HCT116 (cell line): ENCODE results near the gene ABTB2. TPM values are rescaled to one million over a fixed set of nuclear protein-coding genes. Genes with fewer than 3 reads are reported as not detected.

ENCODE experiments used
- ATAC-seq: fragments of 200-7000 bp; cut with Tn5 transposase; 2 replicates; pipeline ENCODE4 v1.9.1; 2020; ENCODE audit warnings: mild to moderate bottlenecking, moderate library complexity
- BruUV-seq: library from RNA; stranded (reverse); fragments of 400-500 nt; replicated peaks from 2 replicates; lab custom pipeline; 2021; lab: Mats Ljungman, UMichigan
- CTCF ChIA-PET: fragments of 300-600 bp; sonication (Branson Sonifier 250); formaldehyde crosslinking; loops from one replicate; lab custom pipeline; 2021; ENCODE audit warnings: antibody characterized with exemption; lab: Charles Lee
- POLR2A ChIA-PET: fragments of 300-600, 350-600 bp; sonication (Branson Sonifier 250); formaldehyde crosslinking; loops from one replicate; lab custom pipeline; 2021; ENCODE audit warnings: antibody characterized with exemption; lab: Charles Lee
- RAD21 ChIA-PET, 2 experiments: fragments of 300-600 bp; sonication (Branson Sonifier 250); formaldehyde crosslinking; loops; one replicate each; lab custom pipeline; 2023; ENCODE audit warnings: low total read pairs in 2 of 2; ENCODE audit not compliant: uncharacterized antibody in 2 of 2, unreplicated experiment in 2 of 2, low non-redundant PET in 1 of 2; lab: Charles Lee
- DNase-seq: peaks from one replicate; pipeline ENCODE4 v3.0.0-alpha.2; 2010; ENCODE audit warnings: low read depth, low spot score
- H2AFZ ChIP-seq: fragments of 200-600 bp; shearing (Covaris generic), sonication (generic); 2 replicates; pipeline ENCODE4 v1.6.1; 2017; ENCODE audit warnings: low read depth, mixed run types, mixed read lengths, antibody characterized with exemption, low read length; ENCODE audit not compliant: poor library complexity, severe bottlenecking
- H3K27ac ChIP-seq: 2 replicates; pipeline ENCODE4 v1.5.1; 2012; ENCODE audit warnings: low read depth, low read length
- H3K27me3 ChIP-seq: fragments of 200-600 bp; sonication (generic); 2 replicates; pipeline ENCODE4 v1.6.1; 2016; ENCODE audit warnings: mixed run types, low read length, mixed read lengths; ENCODE audit not compliant: insufficient read depth
- H3K36me3 ChIP-seq, 2 experiments: fragments of 200-500 bp in 1 of 2; fragments of 200-600 bp in 1 of 2; sonication (Bioruptor generic) in 1 of 2; sonication (generic) in 1 of 2; 2 replicates each; pipeline versions ENCODE4 v1.5.1 to v1.6.1; 2014 to 2016; ENCODE audit warnings: low read length in 2 of 2, inconsistent platforms in 1 of 2, mixed read lengths in 1 of 2, mixed run types in 1 of 2; ENCODE audit not compliant: insufficient read depth in 2 of 2, control insufficient read depth in 1 of 2
- H3K4me1 ChIP-seq, 2 experiments: fragments of 200-600 bp in 1 of 2; sonication (generic) in 1 of 2; 2 replicates each; pipeline versions ENCODE4 v1.5.1 to v1.6.1; 2012 to 2017; ENCODE audit warnings: low read length in 2 of 2, inconsistent platforms in 1 of 2, mild to moderate bottlenecking in 1 of 2, mixed read lengths in 1 of 2, mixed run types in 1 of 2, moderate library complexity in 1 of 2; ENCODE audit not compliant: insufficient read depth in 2 of 2, control insufficient read depth in 1 of 2
- H3K4me2 ChIP-seq: fragments of 200-600 bp; sonication (generic); 2 replicates; pipeline ENCODE4 v1.6.1; 2017; ENCODE audit warnings: mixed run types, low read length, mixed read lengths
- H3K4me3 ChIP-seq, 2 experiments: fragments of 200-600 bp in 1 of 2; sonication (generic) in 1 of 2; replicated peaks in 1 of 2; 2 replicates each; pipeline ENCODE4 v1.5.1; 2011 to 2016; ENCODE audit warnings: low read length in 2 of 2, control low read depth in 1 of 2, low read depth in 1 of 2, mild to moderate bottlenecking in 1 of 2, mixed read lengths in 1 of 2, mixed run types in 1 of 2
- H3K79me2 ChIP-seq: fragments of 200-600 bp; sonication (generic); 2 replicates; pipeline ENCODE4 v1.6.1; 2017; ENCODE audit warnings: mild to moderate bottlenecking, mixed run types, low read length, moderate library complexity, mixed read lengths; ENCODE audit not compliant: insufficient read depth
- H3K9ac ChIP-seq: fragments of 200-600 bp; sonication (generic); 2 replicates; pipeline ENCODE4 v1.6.1; 2016; ENCODE audit warnings: low read length, mixed read lengths
- H3K9me2 ChIP-seq: fragments of 200-600 bp; sonication (generic), shearing (Covaris generic); 2 replicates; pipeline ENCODE4 v1.6.1; 2017; ENCODE audit warnings: mixed run types, mild to moderate bottlenecking, moderate library complexity; ENCODE audit not compliant: insufficient read depth
- H3K9me3 ChIP-seq, 2 experiments: fragments of 200-500 bp in 1 of 2; fragments of 200-600 bp in 1 of 2; sonication (Bioruptor generic) in 1 of 2; sonication (generic) in 1 of 2; 2 replicates each; pipeline ENCODE4 v1.6.1; 2014 to 2017; ENCODE audit warnings: low read length in 2 of 2, mixed read lengths in 2 of 2, inconsistent platforms in 1 of 2, low read depth in 1 of 2, mild to moderate bottlenecking in 1 of 2, mixed run types in 1 of 2, moderate library complexity in 1 of 2; ENCODE audit not compliant: control insufficient read depth in 1 of 2, insufficient read depth in 1 of 2
- H4K20me1 ChIP-seq: fragments of 200-600 bp; sonication (generic), shearing (Covaris generic); 2 replicates; pipeline ENCODE4 v1.6.1; 2017; ENCODE audit warnings: mixed run types, mild to moderate bottlenecking, moderate library complexity; ENCODE audit not compliant: insufficient read depth
- ATF3 ChIP-seq: IDR thresholded peaks from 2 replicates; pipeline ENCODE4 v1.6.1; 2012
- CBX3 ChIP-seq: IDR thresholded peaks from 2 replicates; pipeline ENCODE4 v1.6.1; 2012; ENCODE audit warnings: low read depth
- CTCF ChIP-seq, 3 experiments: fragments of 200-600 bp in 1 of 3; sonication (generic) in 1 of 3; IDR thresholded peaks in 2 of 3; conservative IDR thresholded peaks in 1 of 3; 2 replicates each; pipeline ENCODE4 v1.5.1; 2012 to 2017; ENCODE audit warnings: low read depth in 2 of 3, low read length in 2 of 3, antibody characterized with exemption in 1 of 3, borderline replicate concordance in 1 of 3, control low read depth in 1 of 3, mild to moderate bottlenecking in 1 of 3, mixed read lengths in 1 of 3, mixed run types in 1 of 3, moderate library complexity in 1 of 3; ENCODE audit not compliant: insufficient read depth in 1 of 3
- EZH2 ChIP-seq: fragments of 200-600 bp; sonication (generic); IDR thresholded peaks from 2 replicates; pipeline ENCODE4 v1.6.1; 2017; ENCODE audit warnings: antibody characterized with exemption, mixed run types
- EZH2phosphoT487 ChIP-seq: fragments of 200-600 bp; IDR thresholded peaks from 2 replicates; pipeline ENCODE4 v1.6.1; 2018; ENCODE audit warnings: antibody characterized with exemption, borderline replicate concordance
- FOSL1 ChIP-seq: IDR thresholded peaks from 2 replicates; pipeline ENCODE4 v1.6.1; 2012; ENCODE audit warnings: low read depth
- JUND ChIP-seq: IDR thresholded peaks from 2 replicates; pipeline ENCODE4 v1.6.1; 2012
- POLR2AphosphoS5 ChIP-seq: IDR thresholded peaks from 2 replicates; pipeline ENCODE4 v1.6.1; 2011; ENCODE audit warnings: mild to moderate bottlenecking, low read depth, low read length, moderate library complexity
- REST ChIP-seq: IDR thresholded peaks from 2 replicates; pipeline ENCODE4 v1.6.1; 2012; ENCODE audit warnings: low read depth
- YY1 ChIP-seq: IDR thresholded peaks from 2 replicates; pipeline ENCODE4 v1.6.1; 2011; ENCODE audit warnings: low read length, low read depth, moderate library complexity, mild to moderate bottlenecking; ENCODE audit not compliant: insufficient replicate concordance; ENCODE audit errors: extremely low read depth
- ZFX ChIP-seq: fragments of 450-650 bp; IDR thresholded peaks from 2 replicates; pipeline ENCODE4 v1.6.1; 2017
- intact Hi-C: fragments of 100-400 bp; cut with micrococcal nuclease; formaldehyde crosslinking; loops from 2 replicates; pipeline ENCODE4 v1.10.0; 2022
- total RNA-seq: library from RNA; stranded (reverse); gene quantifications from one replicate; pipeline ENCODE4 v1.2.1, GENCODE V29; 2021; ENCODE audit not compliant: unreplicated experiment

ABTB2 gene
- total RNA-seq, 1 experiment from 2014 or later, result 6.8 TPM

GRCh38 chr11:34397811-34398210 is 40.0 kb upstream of the ABTB2 start:
- Histone ChIP-seq H3K4me1 (no peaks in the 10 kb centered on the region), H3K9ac (no peak overlapping the region), H3K79me2 (no peaks in the 10 kb centered on the region), H3K4me2 (no peak overlapping the region), H2AFZ (no peak overlapping the region), H3K36me3 (no peaks in the 10 kb centered on the region), H3K9me2 (no peaks in the 10 kb centered on the region), H3K27me3 (no peaks in the 10 kb centered on the region), H3K27ac (no peak overlapping the region), H4K20me1 (no peaks in the 10 kb centered on the region), H3K9me3 (no peaks in the 10 kb centered on the region), H3K4me3 (no peak overlapping the region)
- POLR2A ChIA-PET, result no interaction called here
- no TSS peak for BruUV-seq
- CTCF ChIA-PET, result no interaction called here
- no peak for DNase-seq
- TF ChIP-seq JUND (no peak), EZH2 (no peak), POLR2AphosphoS5 (no peak), EZH2phosphoT487 (no peak), FOSL1 (no peak), CBX3 (no peak), ZFX (no peak), YY1 (no peak), REST (no peak), ATF3 (no peak), CTCF (IDR thresholded peaks at IDR 0.05 in 2 of 3, conservative IDR thresholded peaks at IDR 0.05 in 1 of 3; ENCODE audit: borderline replicate concordance in 1 of 3, insufficient read depth in 1 of 3, low read depth in 2 of 3, low read length in 2 of 3) (no peak)
- ATAC-seq, result no peak
- intact Hi-C loops, result no loop called here
- RAD21 ChIA-PET, result no interaction called here
